Esophagus squamous epithelium (tissue), 4 donors: ENCODE results near the gene RNF141.

Experiments
- POLR2A ChIP-seq, 4 donors: fragments of 450-650 bp; IDR thresholded peaks; one replicate each; pipeline ENCODE4 v1.6.1; 2017; ENCODE audit warnings: antibody characterized with exemption in 4 of 4, mild to moderate bottlenecking in 4 of 4, moderate library complexity in 3 of 4
- TF ChIP-seq, protein P1 (sequence below), 6 experiments: fragments of 450-650 bp in 4 of 6; fragments of 200-600 bp in 2 of 6; sonication (generic) in 2 of 6; IDR thresholded peaks; one replicate each; pipeline ENCODE4 v1.5.1; 2016 to 2019; ENCODE audit warnings: antibody characterized with exemption in 6 of 6, mild to moderate bottlenecking in 4 of 6, moderate library complexity in 4 of 6

DNA sequence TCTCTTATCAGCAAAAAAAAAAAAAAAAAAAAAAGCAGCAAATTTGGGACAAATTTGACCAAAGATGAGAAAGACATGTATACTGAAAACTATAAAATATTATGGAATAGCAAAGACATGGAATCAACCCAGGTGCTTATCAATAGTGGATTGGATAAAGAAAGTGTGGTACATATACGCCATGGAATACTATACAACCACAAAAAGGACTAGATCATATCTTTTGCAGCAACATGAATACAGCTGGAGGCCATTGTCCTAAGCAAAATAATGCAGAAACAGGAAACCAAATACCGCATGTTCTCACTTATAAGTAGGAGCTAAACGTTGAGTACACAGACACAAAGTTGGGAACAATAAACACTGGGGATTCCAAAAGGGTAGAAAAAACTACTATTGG is 1.8 kb upstream of the RNF141 start:
- TF ChIP-seq, protein P1, sequence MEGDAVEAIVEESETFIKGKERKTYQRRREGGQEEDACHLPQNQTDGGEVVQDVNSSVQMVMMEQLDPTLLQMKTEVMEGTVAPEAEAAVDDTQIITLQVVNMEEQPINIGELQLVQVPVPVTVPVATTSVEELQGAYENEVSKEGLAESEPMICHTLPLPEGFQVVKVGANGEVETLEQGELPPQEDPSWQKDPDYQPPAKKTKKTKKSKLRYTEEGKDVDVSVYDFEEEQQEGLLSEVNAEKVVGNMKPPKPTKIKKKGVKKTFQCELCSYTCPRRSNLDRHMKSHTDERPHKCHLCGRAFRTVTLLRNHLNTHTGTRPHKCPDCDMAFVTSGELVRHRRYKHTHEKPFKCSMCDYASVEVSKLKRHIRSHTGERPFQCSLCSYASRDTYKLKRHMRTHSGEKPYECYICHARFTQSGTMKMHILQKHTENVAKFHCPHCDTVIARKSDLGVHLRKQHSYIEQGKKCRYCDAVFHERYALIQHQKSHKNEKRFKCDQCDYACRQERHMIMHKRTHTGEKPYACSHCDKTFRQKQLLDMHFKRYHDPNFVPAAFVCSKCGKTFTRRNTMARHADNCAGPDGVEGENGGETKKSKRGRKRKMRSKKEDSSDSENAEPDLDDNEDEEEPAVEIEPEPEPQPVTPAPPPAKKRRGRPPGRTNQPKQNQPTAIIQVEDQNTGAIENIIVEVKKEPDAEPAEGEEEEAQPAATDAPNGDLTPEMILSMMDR (IDR thresholded peaks at IDR 0.05): no peak
- TF ChIP-seq POLR2A (IDR thresholded peaks at IDR 0.05): no peak
